ENCODE results near the gene CD160. TPM values are rescaled to one million over a fixed set of nuclear protein-coding genes. Genes with fewer than 3 reads are reported as not detected.
A peak's percentile ranks its signal among the peaks of the same experiment; 100 is the strongest.

The CD160 gene
- total RNA-seq, 2 donors from 2014 or later = not detected

DNA sequence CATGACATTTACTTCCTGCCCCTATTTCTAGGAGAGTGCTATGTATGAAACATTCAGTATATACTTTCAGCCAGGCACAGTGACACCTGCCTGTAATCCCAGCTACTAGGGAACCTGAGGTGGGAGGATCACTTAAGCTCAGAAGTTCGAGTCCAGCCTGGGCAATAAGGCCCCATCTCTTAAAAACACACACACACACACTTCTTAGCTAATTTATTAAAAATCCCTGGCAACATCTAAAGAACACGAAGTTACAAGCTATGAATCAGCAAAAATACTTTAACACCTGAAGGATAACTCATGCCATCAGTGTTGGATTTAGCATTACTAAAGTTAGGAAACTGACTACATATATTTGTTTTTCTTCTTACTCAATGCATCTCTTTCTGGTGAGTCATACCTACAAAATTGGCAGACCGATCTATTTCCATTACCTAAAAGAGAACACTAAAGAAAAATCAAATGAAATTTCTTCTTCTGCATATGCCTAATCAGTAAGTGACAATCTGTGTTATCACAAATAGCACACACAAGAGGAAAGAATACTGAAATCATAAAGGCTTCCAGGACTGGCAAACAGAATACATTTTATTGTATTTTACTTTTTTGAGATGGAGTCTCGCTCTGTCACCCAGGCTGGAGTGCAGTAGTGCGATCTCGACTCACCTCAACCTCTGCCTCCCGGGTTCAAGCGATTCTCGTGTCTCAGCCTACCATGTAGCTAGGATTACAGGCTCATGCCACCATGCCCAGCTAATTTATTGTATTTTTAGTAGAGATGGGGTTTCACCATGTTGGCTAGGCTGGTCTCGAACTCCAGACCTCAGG lies 63.2 kb downstream of the CD160 start:
- Mint-ChIP-seq H3K9me3 (no peaks in the 10 kb centered on the region), H3K4me3 (no peak overlapping the region), H3K4me1 (peaks cover 23% of the 10 kb centered on the region), H3K27me3 (no peaks in the 10 kb centered on the region), H3K36me3 (ENCODE audit: low read depth) (peaks cover 39% of the 10 kb centered on the region), H3K27ac (peak overlapping the region; percentile 55)
- peak; percentile 68 for ATAC-seq (replicated peaks)

DNA sequence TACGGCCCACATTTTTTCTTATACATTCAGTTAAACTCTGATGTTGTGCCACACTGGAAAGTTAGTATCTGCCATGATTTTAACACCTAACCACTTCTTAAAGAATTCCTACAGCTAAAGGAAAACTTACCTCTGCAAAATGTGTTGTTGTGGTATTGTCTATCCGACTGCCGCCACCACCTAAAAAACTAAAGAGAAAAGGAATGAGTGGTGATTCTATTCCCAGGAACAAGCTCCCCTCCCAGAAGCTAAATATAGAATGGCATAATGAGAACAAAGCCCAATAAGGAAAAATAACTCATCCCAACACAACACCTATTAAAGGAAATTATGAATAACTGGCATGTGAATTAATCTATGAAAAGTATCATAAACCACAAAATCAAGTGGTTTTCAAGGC lies 65.1 kb downstream of the CD160 start:
- H3K27ac Mint-ChIP-seq = no peak overlapping the region
- no peak overlapping the region for H3K4me3 Mint-ChIP-seq
- peaks cover 23% of the 10 kb centered on the region for H3K4me1 Mint-ChIP-seq
- H3K9me3 Mint-ChIP-seq = no peaks in the 10 kb centered on the region
- H3K36me3 Mint-ChIP-seq (ENCODE audit: low read depth) = peaks cover 49% of the 10 kb centered on the region
- ATAC-seq (replicated peaks) = no peak
- no peaks in the 10 kb centered on the region for H3K27me3 Mint-ChIP-seq

DNA sequence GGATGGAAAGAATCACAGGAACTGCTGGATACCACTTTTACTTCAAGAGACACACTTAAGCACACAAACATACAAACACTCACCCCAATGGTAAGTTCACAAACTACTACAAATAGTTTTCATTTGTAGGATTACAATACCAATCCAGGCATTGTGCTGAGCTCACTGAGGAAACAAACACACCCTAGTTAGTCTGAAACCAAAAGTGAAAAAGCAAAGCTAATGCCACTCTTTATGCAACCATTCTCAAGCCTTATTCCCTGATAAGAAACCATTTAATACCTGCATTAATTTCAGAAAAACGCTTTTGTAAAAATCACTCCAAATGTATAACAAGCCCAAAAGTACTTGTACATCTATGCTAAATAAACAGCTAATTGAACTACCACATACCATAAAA lies 66.2 kb downstream of the CD160 start:
- H3K4me1 Mint-ChIP-seq = peaks cover 23% of the 10 kb centered on the region
- peak overlapping the region; percentile 48 for H3K4me3 Mint-ChIP-seq
- no peaks in the 10 kb centered on the region for H3K27me3 Mint-ChIP-seq
- peaks cover 49% of the 10 kb centered on the region for H3K36me3 Mint-ChIP-seq (ENCODE audit: low read depth)
- peak; percentile 31 for ATAC-seq (replicated peaks)
- no peaks in the 10 kb centered on the region for H3K9me3 Mint-ChIP-seq
- no peak overlapping the region for H3K27ac Mint-ChIP-seq

DNA sequence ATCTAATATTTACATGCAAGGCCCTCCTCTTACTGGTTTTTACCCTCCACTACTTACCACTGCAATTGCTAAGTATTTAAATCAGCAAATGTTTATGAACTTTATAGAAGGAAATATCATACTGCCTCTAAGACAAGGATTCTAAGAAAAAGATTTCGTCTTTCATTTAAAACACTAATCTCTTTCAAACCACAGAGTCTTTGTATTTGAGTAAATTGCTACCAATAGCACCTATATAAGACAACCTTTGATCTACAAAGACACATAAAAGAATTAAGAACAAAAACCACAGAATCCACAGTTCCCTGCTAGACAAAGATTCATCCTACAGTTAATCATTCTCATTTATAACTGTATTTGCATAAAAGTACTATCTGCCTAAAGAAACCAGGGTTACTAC lies 67.0 kb downstream of the CD160 start:
- Mint-ChIP-seq H3K9me3 (no peaks in the 10 kb centered on the region), H3K4me3 (peak overlapping the region; percentile 48), H3K27me3 (no peaks in the 10 kb centered on the region)

DNA sequence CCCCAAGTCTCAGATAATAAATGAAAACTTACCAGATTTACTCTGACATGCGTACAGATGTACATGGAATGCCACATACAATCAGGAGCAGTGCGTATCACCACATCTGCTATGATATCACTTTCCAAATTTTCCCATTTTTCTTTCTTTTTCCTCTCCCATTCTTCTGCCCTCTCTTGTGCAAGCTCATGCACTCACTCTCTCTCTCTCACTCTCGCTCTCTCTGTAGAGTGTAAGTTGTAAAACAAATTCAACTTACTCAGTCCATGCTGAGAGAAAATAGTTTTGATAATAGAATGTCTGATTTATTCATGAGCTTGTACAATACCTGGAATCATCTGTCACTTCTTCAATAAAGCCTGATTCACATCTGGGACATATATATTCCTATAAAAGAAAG lies 69.3 kb downstream of the CD160 start:
- ATAC-seq (replicated peaks) = no peak
- H3K36me3 Mint-ChIP-seq (ENCODE audit: low read depth) = peaks cover 28% of the 10 kb centered on the region
- no peak overlapping the region for H3K4me3 Mint-ChIP-seq
- no peak overlapping the region for H3K27ac Mint-ChIP-seq
- no peaks in the 10 kb centered on the region for H3K27me3 Mint-ChIP-seq
- peaks cover 18% of the 10 kb centered on the region for H3K4me1 Mint-ChIP-seq
- H3K9me3 Mint-ChIP-seq = no peaks in the 10 kb centered on the region

More for the DNA sequence above, 67.0 kb downstream of the CD160 start:
- H3K36me3 Mint-ChIP-seq (ENCODE audit: low read depth) = peaks cover 42% of the 10 kb centered on the region
- H3K27ac Mint-ChIP-seq = peak overlapping the region; percentile 55
- peaks cover 23% of the 10 kb centered on the region for H3K4me1 Mint-ChIP-seq
- ATAC-seq (replicated peaks) = peak; percentile 86

Other genes with a start within 250 kb of the CD160 start
- 10 to 100 TPM; 22.5 to 31.9 TPM for gene GPR89A, start 111.5 kb upstream of the CD160 start, total RNA-seq
- gene PDZK1, start 12.1 kb upstream of the CD160 start, total RNA-seq = under 1 TPM in 1 of 2 donors, not detected in 1; 0.82 TPM
- gene RNF115, start 104.6 kb downstream of the CD160 start, total RNA-seq = 1 to 10 TPM; 7.9 to 9.3 TPM
- gene POLR3C, start 104.7 kb downstream of the CD160 start, total RNA-seq = 10 to 100 TPM; 20.4 to 22.2 TPM
- gene NUDT17, start 126.1 kb downstream of the CD160 start, total RNA-seq = 1 to 10 TPM; 2.3 to 2.7 TPM
- 10 to 100 TPM; 16.3 to 24.6 TPM for gene PIAS3, start 139.6 kb downstream of the CD160 start, total RNA-seq
- under 1 TPM; 0.29 to 0.56 TPM for gene ANKRD35, start 166.4 kb downstream of the CD160 start, total RNA-seq
- 1 to 10 TPM; 1.6 to 2.9 TPM for gene ITGA10, start 190.6 kb downstream of the CD160 start, total RNA-seq
- gene PEX11B, start 199.2 kb downstream of the CD160 start, total RNA-seq = 10 to 100 TPM; 23.6 to 25.2 TPM
- gene RBM8A, start 208.0 kb downstream of the CD160 start, total RNA-seq = 100 to 1,000 TPM; 222 to 275 TPM
- gene LIX1L, start 238.5 kb downstream of the CD160 start, total RNA-seq = 10 to 100 TPM; 43.4 to 61.2 TPM
- 1 to 10 TPM; 4.6 to 4.8 TPM for gene ANKRD34A, start 245.1 kb downstream of the CD160 start, total RNA-seq
- 10 to 100 TPM; 16.9 to 26.0 TPM for gene POLR3GL, start 245.2 kb downstream of the CD160 start, total RNA-seq